ENCODE results near the gene ENTPD1. TPM values are rescaled to one million over a fixed set of nuclear protein-coding genes. Genes with fewer than 3 reads are reported as not detected.

Gene ENTPD1
- polyA plus RNA-seq, 2 of the 4 experiments (the other 2 are of a cell fraction): 0.08 to 0.14 TPM

DNA sequence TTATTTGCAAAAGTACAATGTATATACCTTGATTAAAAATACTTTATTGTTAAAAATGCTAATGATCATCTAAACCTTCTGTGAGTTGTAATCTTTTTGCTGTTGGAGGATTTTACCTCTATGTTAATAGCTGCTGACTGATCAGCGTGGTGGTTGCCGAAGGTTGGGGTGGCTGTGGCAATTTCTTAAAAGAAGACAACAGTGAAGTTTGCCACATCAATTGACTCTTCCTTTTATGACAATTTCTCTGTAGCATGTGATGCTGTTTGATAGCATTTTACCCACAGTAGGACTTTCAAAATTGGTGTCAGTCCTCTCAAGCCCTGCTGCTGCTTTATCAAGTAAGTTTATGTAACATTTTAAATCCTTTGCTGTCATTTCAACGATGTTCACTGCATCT is 16.9 kb upstream of the ENTPD1 start:
- H3K4me1 ChIP-seq: peaks cover 9% of the 10 kb centered on the region; the same call in 1 of the 3 replicates
- FAIRE-seq: no peak
- no peak for ATAC-seq
- POLR2A ChIA-PET: no interaction called here
- no peak for TF ChIP-seq BHLHE40 (IDR thresholded peaks at IDR 0.05; ENCODE audit: low read depth, low read length)
- TF ChIP-seq, protein P1, sequence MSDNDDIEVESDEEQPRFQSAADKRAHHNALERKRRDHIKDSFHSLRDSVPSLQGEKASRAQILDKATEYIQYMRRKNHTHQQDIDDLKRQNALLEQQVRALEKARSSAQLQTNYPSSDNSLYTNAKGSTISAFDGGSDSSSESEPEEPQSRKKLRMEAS (IDR thresholded peaks at IDR 0.05): no peak
- TF ChIP-seq HOXB13 (CRISPR knock-in tag; IDR thresholded peaks at IDR 0.05; ENCODE audit: low read depth): no peak
- TF ChIP-seq MAFK (IDR thresholded peaks at IDR 0.05; ENCODE audit: partially characterized antibody): no peak
- TF ChIP-seq, protein P2, sequence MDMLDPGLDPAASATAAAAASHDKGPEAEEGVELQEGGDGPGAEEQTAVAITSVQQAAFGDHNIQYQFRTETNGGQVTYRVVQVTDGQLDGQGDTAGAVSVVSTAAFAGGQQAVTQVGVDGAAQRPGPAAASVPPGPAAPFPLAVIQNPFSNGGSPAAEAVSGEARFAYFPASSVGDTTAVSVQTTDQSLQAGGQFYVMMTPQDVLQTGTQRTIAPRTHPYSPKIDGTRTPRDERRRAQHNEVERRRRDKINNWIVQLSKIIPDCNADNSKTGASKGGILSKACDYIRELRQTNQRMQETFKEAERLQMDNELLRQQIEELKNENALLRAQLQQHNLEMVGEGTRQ (IDR thresholded peaks at IDR 0.05): no peak
- no peak for TF ChIP-seq MAZ (IDR thresholded peaks at IDR 0.05; ENCODE audit: borderline replicate concordance, low read depth, low read length)
- no peak for TF ChIP-seq TFCP2L1 (CRISPR knock-in tag; IDR thresholded peaks at IDR 0.05)
- TF ChIP-seq, protein P3, sequence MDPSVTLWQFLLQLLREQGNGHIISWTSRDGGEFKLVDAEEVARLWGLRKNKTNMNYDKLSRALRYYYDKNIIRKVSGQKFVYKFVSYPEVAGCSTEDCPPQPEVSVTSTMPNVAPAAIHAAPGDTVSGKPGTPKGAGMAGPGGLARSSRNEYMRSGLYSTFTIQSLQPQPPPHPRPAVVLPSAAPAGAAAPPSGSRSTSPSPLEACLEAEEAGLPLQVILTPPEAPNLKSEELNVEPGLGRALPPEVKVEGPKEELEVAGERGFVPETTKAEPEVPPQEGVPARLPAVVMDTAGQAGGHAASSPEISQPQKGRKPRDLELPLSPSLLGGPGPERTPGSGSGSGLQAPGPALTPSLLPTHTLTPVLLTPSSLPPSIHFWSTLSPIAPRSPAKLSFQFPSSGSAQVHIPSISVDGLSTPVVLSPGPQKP (IDR thresholded peaks at IDR 0.05; ENCODE audit: low read depth, low read length): no peak
- no peak for TF ChIP-seq CBX8 (IDR thresholded peaks at IDR 0.05)
- no peak for TF ChIP-seq JUNB (IDR thresholded peaks at IDR 0.05)
- TF ChIP-seq, protein P4, sequence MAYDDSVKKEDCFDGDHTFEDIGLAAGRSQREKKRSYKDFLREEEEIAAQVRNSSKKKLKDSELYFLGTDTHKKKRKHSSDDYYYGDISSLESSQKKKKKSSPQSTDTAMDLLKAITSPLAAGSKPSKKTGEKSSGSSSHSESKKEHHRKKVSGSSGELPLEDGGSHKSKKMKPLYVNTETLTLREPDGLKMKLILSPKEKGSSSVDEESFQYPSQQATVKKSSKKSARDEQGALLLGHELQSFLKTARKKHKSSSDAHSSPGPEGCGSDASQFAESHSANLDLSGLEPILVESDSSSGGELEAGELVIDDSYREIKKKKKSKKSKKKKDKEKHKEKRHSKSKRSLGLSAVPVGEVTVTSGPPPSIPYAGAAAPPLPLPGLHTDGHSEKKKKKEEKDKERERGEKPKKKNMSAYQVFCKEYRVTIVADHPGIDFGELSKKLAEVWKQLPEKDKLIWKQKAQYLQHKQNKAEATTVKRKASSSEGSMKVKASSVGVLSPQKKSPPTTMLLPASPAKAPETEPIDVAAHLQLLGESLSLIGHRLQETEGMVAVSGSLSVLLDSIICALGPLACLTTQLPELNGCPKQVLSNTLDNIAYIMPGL (CRISPR knock-in tag; IDR thresholded peaks at IDR 0.05; ENCODE audit: borderline replicate concordance): no peak
- no peak for TF ChIP-seq RNF2 (IDR thresholded peaks at IDR 0.05; ENCODE audit: borderline replicate concordance, low read depth)
- no peak for TF ChIP-seq HEYL (CRISPR knock-in tag; IDR thresholded peaks at IDR 0.05)
- no peak for TF ChIP-seq ZNF302 (CRISPR knock-in tag; IDR thresholded peaks at IDR 0.05)
- DNase-seq (ENCODE audit: low read depth in 1 of 2, low spot score in 1 of 2): no peak
- no peak overlapping the region for H3K4me3 ChIP-seq
- CTCF ChIA-PET: no interaction called here
- H3K4me2 ChIP-seq: no peak overlapping the region
- H3K27ac ChIP-seq: no peak overlapping the region
- no peaks in the 10 kb centered on the region for H3K9me3 ChIP-seq
- 54% methylated on average over 3 of the region's 3 CpGs for WGBS (ENCODE audit: missing lambda C conversion rate)

DNA sequence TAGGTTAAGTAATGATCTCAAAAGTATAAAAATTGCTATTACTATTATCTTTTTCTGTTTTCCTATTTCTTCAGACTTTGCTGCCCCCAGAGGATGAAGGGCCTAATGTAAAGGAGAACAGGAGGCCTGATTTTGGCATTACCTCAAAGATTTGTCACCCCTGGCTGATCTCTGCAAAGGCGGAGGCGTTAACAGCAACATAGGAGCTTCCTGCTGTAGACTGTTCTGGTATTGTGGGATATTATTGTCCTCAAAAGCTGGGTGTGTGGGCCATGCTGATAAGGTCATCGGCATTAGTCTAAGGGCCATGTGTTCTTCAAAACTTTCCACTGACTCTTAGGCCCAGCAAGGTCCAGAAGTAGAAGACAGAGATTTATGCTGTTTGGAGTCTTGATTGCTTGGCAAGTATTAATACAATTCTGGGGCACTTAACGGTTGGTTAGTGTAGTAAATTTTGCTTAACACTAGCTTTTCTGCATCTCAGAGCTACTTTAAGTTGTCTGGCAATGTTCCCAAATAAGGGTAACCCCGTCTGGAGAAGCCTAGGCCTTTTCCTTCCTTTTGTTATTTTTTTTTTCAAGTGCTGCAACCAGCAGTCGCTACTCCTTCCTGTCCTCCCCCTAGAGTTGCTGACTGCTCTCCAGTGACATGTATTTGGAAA is 14.0 kb upstream of the ENTPD1 start:
- CTCF ChIA-PET: interaction anchor here (0.8 to 1.5 kb wide), 3 partner anchors 14 to 73 kb away, joined by 3 to 4 read pairs (median 3); partner anchors contain the start of gene ENTPD1
- peak overlapping the region; percentile 17; the same call in 1 of the 3 replicates for H3K4me2 ChIP-seq
- TF ChIP-seq RARB (CRISPR knock-in tag; IDR thresholded peaks at IDR 0.05) (no peak), POLR2A (IDR thresholded peaks at IDR 0.05; ENCODE audit: low read length) (no peak), HOXA7 (CRISPR knock-in tag; IDR thresholded peaks at IDR 0.05) (no peak), HEYL (CRISPR knock-in tag; IDR thresholded peaks at IDR 0.05) (no peak), RCOR1 (IDR thresholded peaks at IDR 0.05; ENCODE audit: low read depth, low read length) (no peak), ZC3H11A (IDR thresholded peaks at IDR 0.05) (no peak), MAZ (IDR thresholded peaks at IDR 0.05; ENCODE audit: borderline replicate concordance, low read depth, low read length) (no peak)
- TF ChIP-seq, protein P4 (CRISPR knock-in tag; IDR thresholded peaks at IDR 0.05; ENCODE audit: borderline replicate concordance): no peak
- TF ChIP-seq, protein P5, sequence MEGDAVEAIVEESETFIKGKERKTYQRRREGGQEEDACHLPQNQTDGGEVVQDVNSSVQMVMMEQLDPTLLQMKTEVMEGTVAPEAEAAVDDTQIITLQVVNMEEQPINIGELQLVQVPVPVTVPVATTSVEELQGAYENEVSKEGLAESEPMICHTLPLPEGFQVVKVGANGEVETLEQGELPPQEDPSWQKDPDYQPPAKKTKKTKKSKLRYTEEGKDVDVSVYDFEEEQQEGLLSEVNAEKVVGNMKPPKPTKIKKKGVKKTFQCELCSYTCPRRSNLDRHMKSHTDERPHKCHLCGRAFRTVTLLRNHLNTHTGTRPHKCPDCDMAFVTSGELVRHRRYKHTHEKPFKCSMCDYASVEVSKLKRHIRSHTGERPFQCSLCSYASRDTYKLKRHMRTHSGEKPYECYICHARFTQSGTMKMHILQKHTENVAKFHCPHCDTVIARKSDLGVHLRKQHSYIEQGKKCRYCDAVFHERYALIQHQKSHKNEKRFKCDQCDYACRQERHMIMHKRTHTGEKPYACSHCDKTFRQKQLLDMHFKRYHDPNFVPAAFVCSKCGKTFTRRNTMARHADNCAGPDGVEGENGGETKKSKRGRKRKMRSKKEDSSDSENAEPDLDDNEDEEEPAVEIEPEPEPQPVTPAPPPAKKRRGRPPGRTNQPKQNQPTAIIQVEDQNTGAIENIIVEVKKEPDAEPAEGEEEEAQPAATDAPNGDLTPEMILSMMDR (IDR thresholded peaks at IDR 0.05): no peak
- TF ChIP-seq, protein P6, sequence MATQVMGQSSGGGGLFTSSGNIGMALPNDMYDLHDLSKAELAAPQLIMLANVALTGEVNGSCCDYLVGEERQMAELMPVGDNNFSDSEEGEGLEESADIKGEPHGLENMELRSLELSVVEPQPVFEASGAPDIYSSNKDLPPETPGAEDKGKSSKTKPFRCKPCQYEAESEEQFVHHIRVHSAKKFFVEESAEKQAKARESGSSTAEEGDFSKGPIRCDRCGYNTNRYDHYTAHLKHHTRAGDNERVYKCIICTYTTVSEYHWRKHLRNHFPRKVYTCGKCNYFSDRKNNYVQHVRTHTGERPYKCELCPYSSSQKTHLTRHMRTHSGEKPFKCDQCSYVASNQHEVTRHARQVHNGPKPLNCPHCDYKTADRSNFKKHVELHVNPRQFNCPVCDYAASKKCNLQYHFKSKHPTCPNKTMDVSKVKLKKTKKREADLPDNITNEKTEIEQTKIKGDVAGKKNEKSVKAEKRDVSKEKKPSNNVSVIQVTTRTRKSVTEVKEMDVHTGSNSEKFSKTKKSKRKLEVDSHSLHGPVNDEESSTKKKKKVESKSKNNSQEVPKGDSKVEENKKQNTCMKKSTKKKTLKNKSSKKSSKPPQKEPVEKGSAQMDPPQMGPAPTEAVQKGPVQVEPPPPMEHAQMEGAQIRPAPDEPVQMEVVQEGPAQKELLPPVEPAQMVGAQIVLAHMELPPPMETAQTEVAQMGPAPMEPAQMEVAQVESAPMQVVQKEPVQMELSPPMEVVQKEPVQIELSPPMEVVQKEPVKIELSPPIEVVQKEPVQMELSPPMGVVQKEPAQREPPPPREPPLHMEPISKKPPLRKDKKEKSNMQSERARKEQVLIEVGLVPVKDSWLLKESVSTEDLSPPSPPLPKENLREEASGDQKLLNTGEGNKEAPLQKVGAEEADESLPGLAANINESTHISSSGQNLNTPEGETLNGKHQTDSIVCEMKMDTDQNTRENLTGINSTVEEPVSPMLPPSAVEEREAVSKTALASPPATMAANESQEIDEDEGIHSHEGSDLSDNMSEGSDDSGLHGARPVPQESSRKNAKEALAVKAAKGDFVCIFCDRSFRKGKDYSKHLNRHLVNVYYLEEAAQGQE (IDR thresholded peaks at IDR 0.05): no peak
- TF ChIP-seq, protein P1 (IDR thresholded peaks at IDR 0.05): no peak
- TF ChIP-seq, protein P7, sequence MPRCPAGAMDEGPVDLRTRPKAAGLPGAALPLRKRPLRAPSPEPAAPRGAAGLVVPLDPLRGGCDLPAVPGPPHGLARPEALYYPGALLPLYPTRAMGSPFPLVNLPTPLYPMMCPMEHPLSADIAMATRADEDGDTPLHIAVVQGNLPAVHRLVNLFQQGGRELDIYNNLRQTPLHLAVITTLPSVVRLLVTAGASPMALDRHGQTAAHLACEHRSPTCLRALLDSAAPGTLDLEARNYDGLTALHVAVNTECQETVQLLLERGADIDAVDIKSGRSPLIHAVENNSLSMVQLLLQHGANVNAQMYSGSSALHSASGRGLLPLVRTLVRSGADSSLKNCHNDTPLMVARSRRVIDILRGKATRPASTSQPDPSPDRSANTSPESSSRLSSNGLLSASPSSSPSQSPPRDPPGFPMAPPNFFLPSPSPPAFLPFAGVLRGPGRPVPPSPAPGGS (IDR thresholded peaks at IDR 0.05): no peak

More for the DNA sequence above, 14.0 kb upstream of the ENTPD1 start:
- Histone ChIP-seq H3K4me3 (no peak overlapping the region), H3K27ac (no peak overlapping the region), H3K4me1 (peaks cover 9% of the 10 kb centered on the region; the same call in 1 of the 3 replicates), H3K9me3 (no peaks in the 10 kb centered on the region)
- no peak for DNase-seq (ENCODE audit: low read depth in 1 of 2, low spot score in 1 of 2)
- no peak; a peak in 1 of 6 replicates for ATAC-seq
- 54% methylated on average over 6 of the region's 6 CpGs for WGBS (ENCODE audit: missing lambda C conversion rate)
- FAIRE-seq: no peak
- POLR2A ChIA-PET: no interaction called here
